H9 (cell line): ENCODE results near the gene HOXD13. TPM values are rescaled to one million over a fixed set of nuclear protein-coding genes. Genes with fewer than 3 reads are reported as not detected.

Experiments
- DNase-seq: peaks from one replicate; pipeline ENCODE4 v3.0.0-alpha.2; 2017
- H2AFZ ChIP-seq: one replicate; pipeline ENCODE4 v1.6.1; 2013; ENCODE audit warnings: mild to moderate bottlenecking, low read length, control low read depth, moderate library complexity
- H2AK5ac ChIP-seq: 2 replicates; pipeline ENCODE4 v1.6.1; 2013; ENCODE audit warnings: low read length, control low read depth, mixed read lengths; ENCODE audit not compliant: insufficient read length
- H2BK120ac ChIP-seq: one replicate; pipeline ENCODE4 v1.6.1; 2013; ENCODE audit warnings: low read depth, mild to moderate bottlenecking, low read length, control low read depth, inconsistent platforms; ENCODE audit not compliant: poor library complexity, severe bottlenecking
- H2BK12ac ChIP-seq: 2 replicates; pipeline ENCODE4 v1.6.1; 2013; ENCODE audit warnings: low read length, control low read depth, mixed read lengths, low read depth; ENCODE audit not compliant: insufficient read length
- H2BK15ac ChIP-seq: 2 replicates; pipeline ENCODE4 v1.6.1; 2013; ENCODE audit warnings: low read depth, low read length, control low read depth
- H2BK20ac ChIP-seq: one replicate; pipeline ENCODE4 v1.6.1; 2013; ENCODE audit warnings: low read depth, mild to moderate bottlenecking, low read length, control low read depth, inconsistent platforms; ENCODE audit not compliant: poor library complexity, severe bottlenecking
- H2BK5ac ChIP-seq: 2 replicates; pipeline ENCODE4 v1.6.1; 2013; ENCODE audit warnings: low read length, control low read depth, mixed read lengths; ENCODE audit not compliant: insufficient read length
- H3K14ac ChIP-seq: 2 replicates; pipeline ENCODE4 v1.6.1; 2013; ENCODE audit warnings: low read length, control low read depth; ENCODE audit not compliant: insufficient read depth
- H3K18ac ChIP-seq: 2 replicates; pipeline ENCODE4 v1.6.1; 2013; ENCODE audit warnings: low read depth, mild to moderate bottlenecking, mixed read lengths, low read length, control low read depth; ENCODE audit not compliant: insufficient read length
- H3K23ac ChIP-seq: 2 replicates; pipeline ENCODE4 v1.6.1; 2013; ENCODE audit warnings: low read length, control low read depth, mixed read lengths, low read depth; ENCODE audit not compliant: insufficient read length
- H3K23me2 ChIP-seq: 2 replicates; pipeline ENCODE4 v1.6.1; 2013; ENCODE audit warnings: low read depth, mild to moderate bottlenecking, mixed read lengths, low read length, control low read depth; ENCODE audit not compliant: insufficient read length, poor library complexity, severe bottlenecking
- H3K27ac ChIP-seq: 2 replicates; pipeline ENCODE4 v1.5.1; 2013; ENCODE audit warnings: low read length, control low read depth, mixed read lengths, low read depth; ENCODE audit not compliant: insufficient read length
- H3K27me3 ChIP-seq: 2 replicates; pipeline ENCODE4 v1.6.1; 2013; ENCODE audit warnings: low read length, control low read depth, inconsistent platforms; ENCODE audit not compliant: insufficient read depth
- H3K4ac ChIP-seq: 2 replicates; pipeline ENCODE4 v1.6.1; 2013; ENCODE audit warnings: low read depth, mild to moderate bottlenecking, control low read depth, inconsistent platforms, low read length, moderate library complexity
- H3K4me1 ChIP-seq: 2 replicates; pipeline ENCODE4 v1.6.1; 2013; ENCODE audit warnings: low read length, control low read depth, inconsistent platforms; ENCODE audit not compliant: insufficient read depth
- H3K4me2 ChIP-seq: 2 replicates; pipeline ENCODE4 v1.6.1; 2013; ENCODE audit warnings: low read length, control low read depth, mixed read lengths; ENCODE audit not compliant: insufficient read length, insufficient read depth
- H3K56ac ChIP-seq: 2 replicates; pipeline ENCODE4 v1.6.1; 2013; ENCODE audit warnings: low read depth, mild to moderate bottlenecking, mixed read lengths, low read length, control low read depth; ENCODE audit not compliant: insufficient read length
- H3K79me1 ChIP-seq: 2 replicates; pipeline ENCODE4 v1.6.1; 2013; ENCODE audit warnings: low read depth, mild to moderate bottlenecking, moderate library complexity, low read length, control low read depth, inconsistent platforms; ENCODE audit not compliant: insufficient read depth, poor library complexity, severe bottlenecking
- H3K79me2 ChIP-seq: 2 replicates; pipeline ENCODE4 v1.6.1; 2013; ENCODE audit warnings: low read length, control low read depth, inconsistent platforms; ENCODE audit not compliant: insufficient read depth
- H3K9ac ChIP-seq: 2 replicates; pipeline ENCODE4 v1.6.1; 2013; ENCODE audit warnings: low read length, control low read depth, mixed read lengths; ENCODE audit not compliant: insufficient read length; ENCODE audit errors: extremely low read depth
- H3K9me3 ChIP-seq: one replicate; pipeline ENCODE4 v1.6.1; 2013; ENCODE audit warnings: low read depth, low read length, inconsistent platforms; ENCODE audit not compliant: control insufficient read depth
- H3T11ph ChIP-seq: one replicate; pipeline ENCODE4 v1.6.1; 2013; ENCODE audit warnings: mild to moderate bottlenecking, low read length, control low read depth, inconsistent platforms
- H4K20me1 ChIP-seq: one replicate; pipeline ENCODE4 v1.6.1; 2013; ENCODE audit not compliant: control insufficient read depth, insufficient read length, insufficient read depth
- H4K5ac ChIP-seq: 2 replicates; pipeline ENCODE4 v1.6.1; 2013; ENCODE audit warnings: low read depth, mild to moderate bottlenecking, mixed read lengths, low read length, control low read depth; ENCODE audit not compliant: insufficient read length
- H4K8ac ChIP-seq: replicated peaks from 2 replicates; pipeline ENCODE4 v1.6.1; 2013; ENCODE audit warnings: low read length, control low read depth, mixed read lengths, low read depth; ENCODE audit not compliant: insufficient read length
- H4K91ac ChIP-seq: 2 replicates; pipeline ENCODE4 v1.6.1; 2013; ENCODE audit warnings: low read depth, mild to moderate bottlenecking, moderate library complexity, mixed read lengths, low read length, control low read depth; ENCODE audit not compliant: insufficient read length
- H3K27ac Mint-ChIP-seq, 3 experiments: 2 replicates in 2 of 3; 3 replicates in 1 of 3; pipeline ENCODE4 v1.8.0; 2020 to 2021; ENCODE audit warnings: mixed read lengths in 3 of 3, mild to moderate bottlenecking in 1 of 3, moderate library complexity in 1 of 3
- H3K27me3 Mint-ChIP-seq: 2 replicates; pipeline ENCODE4 v1.8.0; 2021; ENCODE audit warnings: low read depth, mild to moderate bottlenecking, moderate library complexity, mixed read lengths
- H3K36me3 Mint-ChIP-seq, 3 experiments: 2 replicates in 2 of 3; 3 replicates in 1 of 3; pipeline ENCODE4 v1.8.0; 2020 to 2021; ENCODE audit warnings: low read depth in 3 of 3, mixed read lengths in 3 of 3; ENCODE audit not compliant: insufficient read depth in 1 of 3
- H3K4me1 Mint-ChIP-seq, 2 experiments: 2 replicates each; pipeline ENCODE4 v1.8.0; 2020; ENCODE audit warnings: mixed read lengths in 2 of 2
- H3K4me3 Mint-ChIP-seq, 2 experiments: 2 replicates in 1 of 2; 3 replicates in 1 of 2; pipeline ENCODE4 v1.8.0; 2020 to 2021; ENCODE audit warnings: mild to moderate bottlenecking in 2 of 2, mixed read lengths in 2 of 2, moderate library complexity in 1 of 2
- H3K9me3 Mint-ChIP-seq, 2 experiments: 2 replicates in 1 of 2; 3 replicates in 1 of 2; pipeline ENCODE4 v1.8.0; 2020; ENCODE audit warnings: mild to moderate bottlenecking in 2 of 2, mixed read lengths in 2 of 2, moderate library complexity in 1 of 2
- WGBS: extraction: QIAGEN DNeasy Blood & Tissue Kit; methylation state at CpG from one replicate; pipeline ENCODE4 v1.1.7; 2013; ENCODE audit warnings: missing lambda C conversion rate, low lambda C conversion rate, mixed read lengths; ENCODE audit not compliant: insufficient read length; ENCODE audit errors: extremely low coverage; 5-methylcytosine and 5-hydroxymethylcytosine counted together
- total RNA-seq: library from RNA; stranded (reverse); gene quantifications from 2 replicates; pipeline ENCODE4 v1.2.1, GENCODE V29; 2021
- TF ChIP-seq, protein P1 (sequence below): fragments of 200-600 bp; sonication (generic); conservative IDR thresholded peaks from 3 replicates; pipeline ENCODE4 v1.8.0; 2021; ENCODE audit warnings: antibody characterized with exemption, mild to moderate bottlenecking

Gene HOXD13
- total RNA-seq, 1 experiment from 2014 or later: not detected

DNA sequence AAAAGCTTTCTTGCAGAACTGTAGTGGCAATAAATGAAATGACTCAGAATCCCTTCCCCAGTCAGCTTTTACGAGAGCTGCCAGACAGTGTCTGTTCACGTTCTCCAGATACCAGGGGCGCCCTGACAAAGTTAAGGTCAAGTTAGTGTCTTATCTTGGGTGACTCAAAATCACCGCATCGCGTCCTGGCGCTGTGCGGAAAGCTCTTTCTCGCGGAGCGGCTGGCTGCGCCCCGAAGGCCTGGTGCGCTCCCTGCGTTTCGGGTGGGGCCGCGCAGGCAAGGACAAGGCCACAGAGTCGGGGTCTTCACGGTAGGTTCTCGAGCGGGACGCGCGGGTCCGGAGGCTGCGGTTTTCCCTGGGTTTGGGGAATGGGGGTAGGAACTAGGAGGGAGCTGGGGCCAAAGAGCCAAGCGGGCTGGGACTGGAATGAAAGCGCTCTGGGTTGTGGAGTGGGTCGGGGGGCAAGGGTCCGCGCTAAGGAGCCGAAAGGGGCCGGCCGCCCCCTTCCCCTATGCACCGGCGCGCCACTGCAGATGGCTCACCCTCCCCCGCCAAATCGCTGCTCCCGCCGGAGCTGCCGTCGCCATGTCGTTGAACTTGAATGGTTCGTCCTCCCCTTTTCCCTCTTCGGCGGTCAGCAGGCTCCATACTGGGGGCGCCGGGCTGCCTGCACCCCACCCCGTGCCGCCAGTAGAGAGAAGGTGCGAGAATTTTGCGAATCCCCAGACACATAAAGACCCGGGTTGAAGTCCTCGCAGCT is 12.0 kb downstream of the HOXD13 start:
- no peak overlapping the region for H2AK5ac ChIP-seq
- peak overlapping the region; percentile 2 to 75; a peak in 4 of 5 replicates for H3K4me3 Mint-ChIP-seq
- no peak overlapping the region for H3K9ac ChIP-seq
- no peak overlapping the region for H3K27ac Mint-ChIP-seq
- H3K56ac ChIP-seq: no peak overlapping the region
- H3T11ph ChIP-seq: no peak overlapping the region
- H4K91ac ChIP-seq: no peak overlapping the region
- no peak overlapping the region for H2BK15ac ChIP-seq
- no peak overlapping the region for H3K4ac ChIP-seq
- H4K8ac ChIP-seq: no peak overlapping the region
- no peaks in the 10 kb centered on the region for H3K23me2 ChIP-seq
- no peak overlapping the region for H2BK120ac ChIP-seq
- no peaks in the 10 kb centered on the region for H3K4me1 ChIP-seq
- H3K27me3 Mint-ChIP-seq: peaks cover 96% of the 10 kb centered on the region
- H4K5ac ChIP-seq: no peak overlapping the region
- DNase-seq: peak; percentile 45
- H2AFZ ChIP-seq: no peak overlapping the region
- no peak overlapping the region for H3K18ac ChIP-seq
- H3K36me3 Mint-ChIP-seq: no peaks in the 10 kb centered on the region; a peak in 2 of 7 replicates
- no peak overlapping the region for H3K4me2 ChIP-seq
- H3K9me3 Mint-ChIP-seq: peaks cover 5 to 20% of the 10 kb centered on the region in 2 experiments; a peak in 4 of 5 replicates
- H3K4me1 Mint-ChIP-seq: peaks cover 16 to 40% of the 10 kb centered on the region in 2 experiments
- no peaks in the 10 kb centered on the region for H3K79me1 ChIP-seq
- TF ChIP-seq, protein P1, sequence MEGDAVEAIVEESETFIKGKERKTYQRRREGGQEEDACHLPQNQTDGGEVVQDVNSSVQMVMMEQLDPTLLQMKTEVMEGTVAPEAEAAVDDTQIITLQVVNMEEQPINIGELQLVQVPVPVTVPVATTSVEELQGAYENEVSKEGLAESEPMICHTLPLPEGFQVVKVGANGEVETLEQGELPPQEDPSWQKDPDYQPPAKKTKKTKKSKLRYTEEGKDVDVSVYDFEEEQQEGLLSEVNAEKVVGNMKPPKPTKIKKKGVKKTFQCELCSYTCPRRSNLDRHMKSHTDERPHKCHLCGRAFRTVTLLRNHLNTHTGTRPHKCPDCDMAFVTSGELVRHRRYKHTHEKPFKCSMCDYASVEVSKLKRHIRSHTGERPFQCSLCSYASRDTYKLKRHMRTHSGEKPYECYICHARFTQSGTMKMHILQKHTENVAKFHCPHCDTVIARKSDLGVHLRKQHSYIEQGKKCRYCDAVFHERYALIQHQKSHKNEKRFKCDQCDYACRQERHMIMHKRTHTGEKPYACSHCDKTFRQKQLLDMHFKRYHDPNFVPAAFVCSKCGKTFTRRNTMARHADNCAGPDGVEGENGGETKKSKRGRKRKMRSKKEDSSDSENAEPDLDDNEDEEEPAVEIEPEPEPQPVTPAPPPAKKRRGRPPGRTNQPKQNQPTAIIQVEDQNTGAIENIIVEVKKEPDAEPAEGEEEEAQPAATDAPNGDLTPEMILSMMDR: no peak
- H3K23ac ChIP-seq: no peak overlapping the region
- no peak overlapping the region for H3K14ac ChIP-seq
- H3K27ac ChIP-seq: no peak overlapping the region
- WGBS: no CpG with 5 or more reads among the region's 56 CpGs
- H3K27me3 ChIP-seq: peaks cover 93% of the 10 kb centered on the region
- H4K20me1 ChIP-seq: no peaks in the 10 kb centered on the region
- H3K79me2 ChIP-seq: no peaks in the 10 kb centered on the region
- H2BK20ac ChIP-seq: no peak overlapping the region
- no peaks in the 10 kb centered on the region for H3K9me3 ChIP-seq
- H2BK5ac ChIP-seq: no peak overlapping the region
- no peak overlapping the region for H2BK12ac ChIP-seq
